Activated CD4-positive, CD25-positive, alpha-beta regulatory T cell treated with anti-CD3 and anti-CD28 coated beads, Interleukin-2, amount 50 U/mL, for 16 hours (primary cell): ENCODE measurements around the gene LRRC36.
A peak's percentile ranks its signal among the peaks of the same experiment; 100 is the strongest.

Experiments used
- DNase-seq: peaks from one replicate; pipeline ENCODE4 v3.0.0-alpha.2; 2020; ENCODE audit warnings: low read depth, low spot score

The LRRC36 gene

GRCh38 chr16:67326472-67327309, at the start of gene LRRC36, which contains the start of gene KCTD19:
Gene LRRC36 (plus strand): TSS chr16:67326815. CDS start chr16:67326863, 48 bp downstream.
Gene KCTD19 (minus strand): TSS chr16:67326741. CDS start chr16:67326707, 34 bp downstream.
- peak; percentile 10 for DNase-seq

- no peak for DNase-seq
Observed at GRCh38 chr16:67277294-67277998, 49.2 kb upstream of the LRRC36 start.

GRCh38 chr16:67277999-67278772, 48.4 kb upstream of the LRRC36 start:
- DNase-seq = no peak

- peak; percentile 15 for DNase-seq
Observed at GRCh38 chr16:67278773-67279295, 47.8 kb upstream of the LRRC36 start.

GRCh38 chr16:67279296-67280089, 47.1 kb upstream of the LRRC36 start, which contains the start of gene PLEKHG4:
Gene PLEKHG4 (plus strand): TSS chr16:67279532. CDS start chr16:67280045, 513 bp downstream.
- peak; percentile 55 for DNase-seq

GRCh38 chr16:67280090-67281015, 46.3 kb upstream of the LRRC36 start:
- no peak for DNase-seq

- DNase-seq = no peak
Observed at GRCh38 chr16:67281536-67282446, 44.8 kb upstream of the LRRC36 start.

GRCh38 chr16:67282447-67282805, 44.2 kb upstream of the LRRC36 start:
- DNase-seq = no peak

GRCh38 chr16:67283039-67283825, 43.4 kb upstream of the LRRC36 start:
- DNase-seq = no peak

- no peak for DNase-seq
Observed at GRCh38 chr16:67283826-67284555, 42.6 kb upstream of the LRRC36 start.

- DNase-seq = no peak
Observed at GRCh38 chr16:67284699-67285646, 41.6 kb upstream of the LRRC36 start.

GRCh38 chr16:67286441-67287235, 40.0 kb upstream of the LRRC36 start:
- DNase-seq = no peak

- DNase-seq = no peak
Observed at GRCh38 chr16:67287960-67288359, 38.7 kb upstream of the LRRC36 start.

- no peak for DNase-seq
Observed at GRCh38 chr16:67291461-67291860, 35.2 kb upstream of the LRRC36 start.

GRCh38 chr16:67294171-67294757, 32.4 kb upstream of the LRRC36 start:
- no peak for DNase-seq
